Measurements from ENCODE around the gene PPM1D. TPM values are rescaled to one million over a fixed set of nuclear protein-coding genes. Genes with fewer than 3 reads are reported as not detected.

PPM1D gene
- total and polyA plus RNA-seq, 2 of the 13 experiments (the other 11 are each of a cell fraction or from before 2014, with no cell fraction given): 8.0 to 26.2 TPM

DNA sequence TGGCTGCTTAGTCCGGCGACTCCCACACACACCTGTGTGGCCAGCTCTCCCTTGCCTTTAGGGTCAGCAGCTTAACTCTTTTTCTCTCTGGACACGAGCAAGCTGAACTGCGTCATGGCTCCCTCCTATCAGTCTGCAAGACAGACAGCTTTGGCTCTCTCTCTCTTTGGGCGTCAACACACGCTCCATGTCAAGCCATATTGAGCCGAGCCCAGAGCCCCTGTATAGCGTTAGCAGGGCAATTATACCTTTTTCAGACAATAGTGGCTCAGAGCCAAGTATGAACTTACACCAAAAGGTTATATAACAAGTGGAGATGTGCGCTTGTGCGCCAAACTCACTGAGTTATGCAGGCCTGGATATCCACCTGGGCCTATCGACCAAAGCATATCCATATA lies 39.1 kb upstream of the PPM1D start (continued):
- TF ChIP-seq, protein P1, sequence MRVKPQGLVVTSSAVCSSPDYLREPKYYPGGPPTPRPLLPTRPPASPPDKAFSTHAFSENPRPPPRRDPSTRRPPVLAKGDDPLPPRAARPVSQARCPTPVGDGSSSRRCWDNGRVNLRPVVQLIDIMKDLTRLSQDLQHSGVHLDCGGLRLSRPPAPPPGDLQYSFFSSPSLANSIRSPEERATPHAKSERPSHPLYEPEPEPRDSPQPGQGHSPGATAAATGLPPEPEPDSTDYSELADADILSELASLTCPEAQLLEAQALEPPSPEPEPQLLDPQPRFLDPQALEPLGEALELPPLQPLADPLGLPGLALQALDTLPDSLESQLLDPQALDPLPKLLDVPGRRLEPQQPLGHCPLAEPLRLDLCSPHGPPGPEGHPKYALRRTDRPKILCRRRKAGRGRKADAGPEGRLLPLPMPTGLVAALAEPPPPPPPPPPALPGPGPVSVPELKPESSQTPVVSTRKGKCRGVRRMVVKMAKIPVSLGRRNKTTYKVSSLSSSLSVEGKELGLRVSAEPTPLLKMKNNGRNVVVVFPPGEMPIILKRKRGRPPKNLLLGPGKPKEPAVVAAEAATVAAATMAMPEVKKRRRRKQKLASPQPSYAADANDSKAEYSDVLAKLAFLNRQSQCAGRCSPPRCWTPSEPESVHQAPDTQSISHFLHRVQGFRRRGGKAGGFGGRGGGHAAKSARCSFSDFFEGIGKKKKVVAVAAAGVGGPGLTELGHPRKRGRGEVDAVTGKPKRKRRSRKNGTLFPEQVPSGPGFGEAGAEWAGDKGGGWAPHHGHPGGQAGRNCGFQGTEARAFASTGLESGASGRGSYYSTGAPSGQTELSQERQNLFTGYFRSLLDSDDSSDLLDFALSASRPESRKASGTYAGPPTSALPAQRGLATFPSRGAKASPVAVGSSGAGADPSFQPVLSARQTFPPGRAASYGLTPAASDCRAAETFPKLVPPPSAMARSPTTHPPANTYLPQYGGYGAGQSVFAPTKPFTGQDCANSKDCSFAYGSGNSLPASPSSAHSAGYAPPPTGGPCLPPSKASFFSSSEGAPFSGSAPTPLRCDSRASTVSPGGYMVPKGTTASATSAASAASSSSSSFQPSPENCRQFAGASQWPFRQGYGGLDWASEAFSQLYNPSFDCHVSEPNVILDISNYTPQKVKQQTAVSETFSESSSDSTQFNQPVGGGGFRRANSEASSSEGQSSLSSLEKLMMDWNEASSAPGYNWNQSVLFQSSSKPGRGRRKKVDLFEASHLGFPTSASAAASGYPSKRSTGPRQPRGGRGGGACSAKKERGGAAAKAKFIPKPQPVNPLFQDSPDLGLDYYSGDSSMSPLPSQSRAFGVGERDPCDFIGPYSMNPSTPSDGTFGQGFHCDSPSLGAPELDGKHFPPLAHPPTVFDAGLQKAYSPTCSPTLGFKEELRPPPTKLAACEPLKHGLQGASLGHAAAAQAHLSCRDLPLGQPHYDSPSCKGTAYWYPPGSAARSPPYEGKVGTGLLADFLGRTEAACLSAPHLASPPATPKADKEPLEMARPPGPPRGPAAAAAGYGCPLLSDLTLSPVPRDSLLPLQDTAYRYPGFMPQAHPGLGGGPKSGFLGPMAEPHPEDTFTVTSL (CRISPR knock-in tag; IDR thresholded peaks at IDR 0.05; ENCODE audit: borderline replicate concordance): no peak
- TF ChIP-seq ZC3H4 (CRISPR knock-in tag; IDR thresholded peaks at IDR 0.05; ENCODE audit: borderline replicate concordance) (peak; percentile 76; the same call in 1 of the 2 replicates), ZNF761 (CRISPR knock-in tag; conservative IDR thresholded peaks at IDR 0.05) (0 out of 2 replicates have a peak, but pooled peaks have one; percentile 8), NRL (CRISPR knock-in tag; IDR thresholded peaks at IDR 0.05; ENCODE audit: borderline replicate concordance) (no peak), HDAC1 (CRISPR knock-in tag; IDR thresholded peaks at IDR 0.05) (peak; percentile 3; the same call in 1 of the 2 replicates), ZBED4 (CRISPR knock-in tag; IDR thresholded peaks at IDR 0.05; ENCODE audit: borderline replicate concordance) (no peak), HES4 (CRISPR knock-in tag; IDR thresholded peaks at IDR 0.05; ENCODE audit: borderline replicate concordance) (0 out of 2 replicates have a peak, but pooled peaks have one; percentile 45), ZMYM3 (CRISPR knock-in tag; IDR thresholded peaks at IDR 0.05) (peak; percentile 19; the same call in 1 of the 2 replicates), REL (CRISPR knock-in tag; conservative IDR thresholded peaks at IDR 0.05) (no peak), JUN (CRISPR knock-in tag; IDR thresholded peaks at IDR 0.05) (no peak), PHF8 (CRISPR knock-in tag; IDR thresholded peaks at IDR 0.05) (peak; percentile 15; the same call in 1 of the 2 replicates), PAWR (CRISPR knock-in tag; IDR thresholded peaks at IDR 0.05; ENCODE audit: borderline replicate concordance) (0 out of 2 replicates have a peak, but pooled peaks have one; percentile 41), KDM5B (CRISPR knock-in tag; IDR thresholded peaks at IDR 0.05; ENCODE audit: borderline replicate concordance) (no peak), SMAD3 (CRISPR knock-in tag; IDR thresholded peaks at IDR 0.05) (no peak)
- TF ChIP-seq, protein P2, sequence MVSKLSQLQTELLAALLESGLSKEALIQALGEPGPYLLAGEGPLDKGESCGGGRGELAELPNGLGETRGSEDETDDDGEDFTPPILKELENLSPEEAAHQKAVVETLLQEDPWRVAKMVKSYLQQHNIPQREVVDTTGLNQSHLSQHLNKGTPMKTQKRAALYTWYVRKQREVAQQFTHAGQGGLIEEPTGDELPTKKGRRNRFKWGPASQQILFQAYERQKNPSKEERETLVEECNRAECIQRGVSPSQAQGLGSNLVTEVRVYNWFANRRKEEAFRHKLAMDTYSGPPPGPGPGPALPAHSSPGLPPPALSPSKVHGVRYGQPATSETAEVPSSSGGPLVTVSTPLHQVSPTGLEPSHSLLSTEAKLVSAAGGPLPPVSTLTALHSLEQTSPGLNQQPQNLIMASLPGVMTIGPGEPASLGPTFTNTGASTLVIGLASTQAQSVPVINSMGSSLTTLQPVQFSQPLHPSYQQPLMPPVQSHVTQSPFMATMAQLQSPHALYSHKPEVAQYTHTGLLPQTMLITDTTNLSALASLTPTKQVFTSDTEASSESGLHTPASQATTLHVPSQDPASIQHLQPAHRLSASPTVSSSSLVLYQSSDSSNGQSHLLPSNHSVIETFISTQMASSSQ (IDR thresholded peaks at IDR 0.05; ENCODE audit: low read depth): no peak
- TF ChIP-seq, protein P2 (CRISPR knock-in tag; IDR thresholded peaks at IDR 0.05; ENCODE audit: borderline replicate concordance): no peak

Data from HepG2 (cell line).